WTC11 (cell line): Measurements from ENCODE around the gene CCDC157. TPM values are rescaled to one million over a fixed set of nuclear protein-coding genes. Genes with fewer than 3 reads are reported as not detected.

ENCODE experiments used
- ATAC-seq: fragments of 200-7000 bp; cut with Tn5 transposase; 2 replicates; pipeline ENCODE4 v1.10.0; 2021; ENCODE audit warnings: mild to moderate bottlenecking, moderate library complexity
- CTCF ChIA-PET: fragments of 300-600 bp; sonication (Branson Sonifier 250); formaldehyde crosslinking; loops from one replicate; lab custom pipeline; 2021; ENCODE audit warnings: antibody characterized with exemption; lab: Charles Lee
- POLR2A ChIA-PET: fragments of 350-600 bp; sonication (Branson Sonifier 250); formaldehyde crosslinking; loops from one replicate; lab custom pipeline; 2021; ENCODE audit warnings: antibody characterized with exemption; lab: Charles Lee
- DNase-seq: peaks from one replicate; pipeline ENCODE4 v3.0.0; 2021; ENCODE audit warnings: low spot score
- H3K27ac Mint-ChIP-seq: 2 replicates; pipeline ENCODE4 v1.8.0; 2021; ENCODE audit warnings: mixed read lengths
- H3K27me3 Mint-ChIP-seq: 2 replicates; pipeline ENCODE4 v1.8.0; 2021; ENCODE audit warnings: low read depth, mild to moderate bottlenecking, moderate library complexity, mixed read lengths
- H3K36me3 Mint-ChIP-seq: 2 replicates; pipeline ENCODE4 v1.8.0; 2021; ENCODE audit warnings: mixed read lengths
- H3K4me1 Mint-ChIP-seq: 2 replicates; pipeline ENCODE4 v1.8.0; 2022; ENCODE audit warnings: mixed read lengths
- H3K4me3 Mint-ChIP-seq: 2 replicates; pipeline ENCODE4 v1.8.0; 2021; ENCODE audit warnings: mild to moderate bottlenecking, moderate library complexity, mixed read lengths
- H3K9me3 Mint-ChIP-seq: 2 replicates; pipeline ENCODE4 v1.8.0; 2021; ENCODE audit warnings: mixed read lengths
- CBFB ChIP-seq: sonication (generic); formaldehyde crosslinking; IDR thresholded peaks from 2 replicates; pipeline ENCODE4 v1.8.1; 2022; ENCODE audit warnings: mild to moderate bottlenecking, low read depth, missing genetic modification reagents
- CTCF ChIP-seq: fragments of 200-600 bp; IDR thresholded peaks from 2 replicates; pipeline ENCODE4 v1.8.0; 2022; ENCODE audit warnings: antibody characterized with exemption
- ESRRA ChIP-seq: sonication (generic); formaldehyde crosslinking; IDR thresholded peaks from 2 replicates; pipeline ENCODE4 v1.8.1; 2022; ENCODE audit warnings: mild to moderate bottlenecking, missing genetic modification reagents, borderline replicate concordance
- FOXJ3 ChIP-seq: sonication (generic); formaldehyde crosslinking; IDR thresholded peaks from 2 replicates; pipeline ENCODE4 v1.9.0; 2021; ENCODE audit warnings: missing genetic modification reagents, mild to moderate bottlenecking, borderline replicate concordance
- FOXP4 ChIP-seq: sonication (generic); formaldehyde crosslinking; IDR thresholded peaks from 2 replicates; pipeline ENCODE4 v1.8.0; 2022; ENCODE audit warnings: mild to moderate bottlenecking, missing genetic modification reagents
- GABPB1 ChIP-seq: sonication (generic); formaldehyde crosslinking; IDR thresholded peaks from 2 replicates; pipeline ENCODE4 v1.8.1; 2023; ENCODE audit warnings: mild to moderate bottlenecking, missing genetic modification reagents
- GRHL2 ChIP-seq: fragments of 250-450 bp; sonication (Bioruptor Pico); IDR thresholded peaks from 2 replicates; pipeline ENCODE4 v1.8.0; 2022; ENCODE audit warnings: mild to moderate bottlenecking, moderate library complexity; ENCODE audit not compliant: insufficient replicate concordance, severe bottlenecking
- KAT7 ChIP-seq: sonication (generic); formaldehyde crosslinking; IDR thresholded peaks from 2 replicates; pipeline ENCODE4 v1.8.1; 2023; ENCODE audit warnings: missing genetic modification reagents, mild to moderate bottlenecking, borderline replicate concordance
- NFE2L1 ChIP-seq: sonication (generic); formaldehyde crosslinking; IDR thresholded peaks from 2 replicates; pipeline ENCODE4 v1.8.1; 2023; ENCODE audit warnings: missing genetic modification reagents
- PRRX2 ChIP-seq: fragments of 250-450 bp; sonication (Bioruptor Pico); IDR thresholded peaks from 2 replicates; pipeline ENCODE4 v1.8.0; 2021; ENCODE audit warnings: mild to moderate bottlenecking
- TP53 ChIP-seq: sonication (generic); formaldehyde crosslinking; IDR thresholded peaks from 2 replicates; pipeline ENCODE4 v1.8.1; 2023; ENCODE audit warnings: mild to moderate bottlenecking, missing genetic modification reagents
- USF2 ChIP-seq: sonication (generic); formaldehyde crosslinking; IDR thresholded peaks from 2 replicates; pipeline ENCODE4 v1.8.1; 2023; ENCODE audit warnings: mild to moderate bottlenecking, missing genetic modification reagents, moderate library complexity
- ZBTB21 ChIP-seq: sonication (generic); formaldehyde crosslinking; IDR thresholded peaks from 2 replicates; pipeline ENCODE4 v1.8.1; 2023; ENCODE audit warnings: mild to moderate bottlenecking, missing genetic modification reagents, borderline replicate concordance
- ZNF263 ChIP-seq: sonication (generic); formaldehyde crosslinking; IDR thresholded peaks from 2 replicates; pipeline ENCODE4 v1.8.1; 2022; ENCODE audit warnings: low read depth, mild to moderate bottlenecking, moderate library complexity, missing genetic modification reagents
- ZNF317 ChIP-seq: sonication (generic); formaldehyde crosslinking; IDR thresholded peaks from 2 replicates; pipeline ENCODE4 v1.8.1; 2023; ENCODE audit warnings: low read depth, mild to moderate bottlenecking, moderate library complexity, missing genetic modification reagents, borderline replicate concordance
- ZNF416 ChIP-seq: fragments of 250-450 bp; sonication (Bioruptor Pico); IDR thresholded peaks from 2 replicates; pipeline ENCODE4 v1.9.0; 2021; ENCODE audit warnings: mild to moderate bottlenecking, inconsistent platforms
- ZNF425 ChIP-seq: fragments of 250-450 bp; sonication (Bioruptor Pico); conservative IDR thresholded peaks from 2 replicates; pipeline ENCODE4 v1.9.0; 2021; ENCODE audit warnings: mild to moderate bottlenecking
- total RNA-seq: library from RNA; stranded (reverse); gene quantifications from 3 replicates; pipeline ENCODE4 v1.2.3, GENCODE V29; 2021

CCDC157 gene
- total RNA-seq, 1 experiment from 2014 or later = 6.5 TPM

DNA sequence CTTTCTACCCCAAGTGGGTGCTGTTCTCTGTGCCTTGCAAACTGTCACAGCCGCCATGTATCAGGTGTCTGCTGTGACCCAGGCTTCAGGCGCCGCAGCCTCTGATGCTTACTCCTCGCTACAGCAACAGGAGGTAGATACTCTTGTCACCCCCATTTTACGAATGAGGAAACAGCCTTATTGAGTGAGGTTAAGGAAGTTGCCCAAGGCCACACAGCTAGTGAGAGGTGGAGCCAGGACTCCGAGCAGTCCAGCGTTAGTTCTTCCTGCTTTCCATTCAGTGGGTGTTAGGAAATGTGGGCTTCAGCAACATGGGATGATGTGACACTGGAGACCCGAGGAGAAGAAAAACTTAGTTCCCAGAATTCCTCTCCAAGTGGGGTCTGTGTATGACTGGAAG is 16.1 kb downstream of the CCDC157 start:
- DNase-seq (no peak), ATAC-seq (no peak)
- POLR2A ChIA-PET = no interaction called here
- H3K4me1 Mint-ChIP-seq = 0 out of 2 replicates have a peak, but pooled peaks cover 3% of the 10 kb centered on the region
- no peaks in the 10 kb centered on the region for H3K36me3 Mint-ChIP-seq
- TF ChIP-seq CTCF (no peak), KAT7 (CRISPR knock-in tag) (no peak), ZNF263 (CRISPR knock-in tag) (no peak), FOXJ3 (no peak), CBFB (CRISPR knock-in tag) (no peak), GABPB1 (CRISPR knock-in tag) (no peak), NFE2L1 (CRISPR knock-in tag) (no peak), USF2 (CRISPR knock-in tag) (no peak), FOXP4 (no peak), PRRX2 (CRISPR knock-in tag) (no peak), ZNF416 (CRISPR knock-in tag) (no peak), GRHL2 (no peak), ZBTB21 (CRISPR knock-in tag) (no peak), ZNF317 (no peak), ZNF425 (CRISPR knock-in tag) (no peak)
- no peaks in the 10 kb centered on the region for H3K27me3 Mint-ChIP-seq
- CTCF ChIA-PET = interaction anchor here (1.2 to 2.4 kb wide), 3 partner anchors 14 to 85 kb away, joined by 3 to 11 read pairs (median 4); partner anchors contain the start of gene RNF215
- no peak overlapping the region for H3K27ac Mint-ChIP-seq
- H3K9me3 Mint-ChIP-seq = no peaks in the 10 kb centered on the region
- no peak overlapping the region for H3K4me3 Mint-ChIP-seq

GRCh38 chr22:30373331-30374325 is 16.8 kb downstream of the CCDC157 start:
- DNase-seq (no peak), ATAC-seq (no peak)

More at GRCh38 chr22:30373331-30374325, 16.8 kb downstream of the CCDC157 start:
- Mint-ChIP-seq H3K27me3 (no peaks in the 10 kb centered on the region), H3K4me3 (no peak overlapping the region), H3K9me3 (no peaks in the 10 kb centered on the region), H3K4me1 (0 out of 2 replicates have a peak, but pooled peaks cover 3% of the 10 kb centered on the region), H3K27ac (no peak overlapping the region), H3K36me3 (no peaks in the 10 kb centered on the region)
- no peak for TF ChIP-seq TP53 (CRISPR knock-in tag)
- TF ChIP-seq ESRRA (CRISPR knock-in tag) = no peak
- ChIA-PET POLR2A (interaction anchor here (0.6 to 1.8 kb wide), 3 partner anchors 10 to 85 kb away, joined by 3 to 6 read pairs (median 4); partner anchors contain the start of genes CASTOR1, CCDC157 and SF3A1), CTCF (interaction anchor here (0.8 to 2.9 kb wide), 7 partner anchors 11 to 86 kb away, joined by 3 to 14 read pairs (median 6); partner anchors contain the start of gene RNF215)
